Omental fat pad (tissue), 4 donors: Measurements from ENCODE around the gene FGF12. TPM values are rescaled to one million over a fixed set of nuclear protein-coding genes. Genes with fewer than 3 reads are reported as not detected.

Experiments used
- ATAC-seq: fragments of 150-250 bp; one replicate; pipeline ENCODE4 v1.9.1; 2016; ENCODE audit warnings: mild to moderate bottlenecking, moderate library complexity; ENCODE audit not compliant: low FRiP score
- DNase-seq: peaks from one replicate; pipeline ENCODE4 v3.0.0-alpha.2; 2019; ENCODE audit warnings: low spot score
- CTCF ChIP-seq, 3 donors: fragments of 450-650 bp; IDR thresholded peaks; one replicate each; pipeline ENCODE4 v1.5.1; 2016 to 2017; ENCODE audit warnings: antibody characterized with exemption in 3 of 3, mild to moderate bottlenecking in 3 of 3, moderate library complexity in 2 of 3
- total RNA-seq, 4 donors: library from RNA; depleted of rRNA; stranded (reverse); fragments of >200 nt; gene quantifications; one replicate each; pipeline ENCODE4 v1.1.0, GENCODE V29; 2016

FGF12 gene
- total RNA-seq, 4 donors from 2014 or later = 2.4 to 9.3 (median 2.9) TPM

DNA sequence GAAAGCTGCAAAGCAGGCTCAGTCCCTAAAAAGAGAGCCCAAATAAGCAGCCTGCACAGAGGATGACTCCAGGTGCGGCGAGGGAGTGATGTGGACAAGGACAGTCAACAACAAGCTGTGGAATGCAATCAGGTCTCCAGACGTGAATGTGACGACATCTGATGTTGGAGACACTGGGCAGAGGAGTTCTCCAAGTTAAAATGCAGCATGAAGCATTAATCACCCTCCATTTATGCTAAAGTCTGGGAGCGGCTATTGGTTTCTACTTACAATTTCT, 316.7 kb downstream of the FGF12 start:
- no peak for DNase-seq
- no peak for ATAC-seq
- TF ChIP-seq CTCF (IDR thresholded peaks at IDR 0.05) = no peak

DNA sequence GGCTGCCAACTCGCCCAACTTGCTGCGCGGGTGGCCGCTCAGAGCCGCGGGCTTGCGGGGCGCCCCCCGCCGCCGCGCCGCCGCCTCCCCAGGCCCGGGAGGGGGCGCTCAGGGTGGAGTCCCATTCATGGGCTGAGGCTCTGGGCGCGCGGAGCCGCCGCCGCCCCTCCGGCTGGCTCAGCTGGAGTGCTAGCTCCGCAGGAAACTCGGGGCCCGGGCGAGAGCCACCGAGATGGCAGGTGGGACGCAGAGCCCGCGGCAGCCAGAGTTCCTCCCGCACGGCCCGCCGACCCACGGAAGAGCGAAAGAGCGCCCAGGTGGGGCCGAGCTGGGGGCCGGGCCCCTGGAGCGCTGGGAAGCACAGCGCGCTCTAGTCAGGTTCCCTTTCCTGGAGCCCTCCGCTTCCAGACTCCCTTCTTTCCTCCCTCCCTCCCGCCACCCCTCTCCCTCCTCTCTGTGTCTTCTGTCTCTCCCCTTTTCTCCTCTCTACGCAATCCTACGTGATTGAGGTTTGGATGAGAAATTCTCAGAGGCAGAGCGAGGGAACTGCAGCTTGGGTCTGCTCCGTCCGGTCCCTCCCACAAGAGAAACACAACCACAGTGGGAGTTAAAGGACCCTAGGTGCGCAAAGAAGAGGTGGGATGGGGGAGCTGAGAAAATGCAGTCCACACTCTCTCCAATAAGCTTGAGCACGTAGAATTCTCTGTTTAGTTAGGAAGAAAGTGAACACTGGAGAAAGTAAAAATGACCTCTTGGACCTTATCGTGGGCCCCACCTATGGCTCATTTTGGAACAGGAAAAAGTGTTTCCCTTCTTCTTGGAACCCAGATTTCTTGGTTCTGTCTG, 317.3 kb downstream of the FGF12 start:
- DNase-seq (no peak), ATAC-seq (no peak)
- TF ChIP-seq CTCF (IDR thresholded peaks at IDR 0.05) = no peak

DNA sequence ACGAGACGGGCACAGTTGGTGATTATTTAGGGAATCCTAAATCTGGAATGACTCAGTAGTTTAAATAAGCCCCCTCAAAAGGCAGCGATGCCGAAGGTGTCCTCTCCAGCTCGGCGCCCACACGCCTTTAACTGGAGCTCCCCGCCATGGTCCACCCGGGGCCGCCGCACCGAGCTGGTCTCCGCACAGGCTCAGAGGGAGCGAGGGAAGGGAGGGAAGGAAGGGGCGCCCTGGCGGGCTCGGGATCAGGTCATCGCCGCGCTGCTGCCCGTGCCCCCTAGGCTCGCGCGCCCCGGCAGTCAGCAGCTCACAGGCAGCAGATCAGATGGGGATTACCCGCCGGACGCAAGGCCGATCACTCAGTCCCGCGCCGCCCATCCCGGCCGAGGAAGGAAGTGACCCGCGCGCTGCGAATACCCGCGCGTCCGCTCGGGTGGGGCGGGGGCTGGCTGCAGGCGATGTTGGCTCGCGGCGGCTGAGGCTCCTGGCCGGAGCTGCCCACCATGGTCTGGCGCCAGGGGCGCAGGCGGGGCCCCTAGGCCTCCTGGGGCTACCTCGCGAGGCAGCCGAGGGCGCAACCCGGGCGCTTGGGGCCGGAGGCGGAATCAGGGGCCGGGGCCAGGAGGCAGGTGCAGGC, 318.0 kb downstream of the FGF12 start:
- ATAC-seq (peak; percentile 60), DNase-seq (no peak)
- TF ChIP-seq CTCF (IDR thresholded peaks at IDR 0.05) = no peak

GRCh38 chr3:192408647-192409200, 318.6 kb downstream of the FGF12 start:
- ATAC-seq (no peak), DNase-seq (no peak)
- TF ChIP-seq CTCF (IDR thresholded peaks at IDR 0.05) = no peak

GRCh38 chr3:192408007-192408646, 319.2 kb downstream of the FGF12 start:
- DNase-seq (no peak), ATAC-seq (no peak)

GRCh38 chr3:192399767-192400166, 327.6 kb downstream of the FGF12 start:
- no peak for ATAC-seq
- no peak for TF ChIP-seq CTCF (IDR thresholded peaks at IDR 0.05)

More at GRCh38 chr3:192408007-192408646, 319.2 kb downstream of the FGF12 start:
- no peak for TF ChIP-seq CTCF (IDR thresholded peaks at IDR 0.05)

More at GRCh38 chr3:192399767-192400166, 327.6 kb downstream of the FGF12 start:
- DNase-seq = no peak
